ENCODE measurements around the gene CD47. TPM values are rescaled to one million over a fixed set of nuclear protein-coding genes. Genes with fewer than 3 reads are reported as not detected.

Gene CD47
- total RNA-seq, 1 experiment from 2014 or later: 16.3 TPM

DNA sequence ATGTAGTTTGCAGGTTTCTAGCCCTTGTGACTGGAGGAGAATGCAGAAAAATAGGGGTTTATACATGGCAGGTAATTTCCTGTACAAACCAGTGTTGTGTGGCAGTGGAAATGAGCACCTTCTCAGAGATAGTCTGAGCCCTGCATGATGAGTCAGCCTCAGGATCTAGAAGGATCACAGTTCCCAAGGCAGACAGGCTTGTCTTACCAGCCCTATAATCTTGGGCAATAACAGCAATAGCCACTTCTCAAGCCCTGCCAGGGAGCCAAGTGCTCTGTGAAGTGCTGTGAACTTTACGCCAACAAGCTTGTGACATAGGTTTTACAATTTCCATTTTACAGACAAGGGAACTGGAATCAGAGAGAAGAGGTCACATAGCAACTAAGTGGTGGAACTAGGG is 89.4 kb downstream of the CD47 start:
- ChIA-PET POLR2A (no interaction called here), CTCF (no interaction called here)

DNA sequence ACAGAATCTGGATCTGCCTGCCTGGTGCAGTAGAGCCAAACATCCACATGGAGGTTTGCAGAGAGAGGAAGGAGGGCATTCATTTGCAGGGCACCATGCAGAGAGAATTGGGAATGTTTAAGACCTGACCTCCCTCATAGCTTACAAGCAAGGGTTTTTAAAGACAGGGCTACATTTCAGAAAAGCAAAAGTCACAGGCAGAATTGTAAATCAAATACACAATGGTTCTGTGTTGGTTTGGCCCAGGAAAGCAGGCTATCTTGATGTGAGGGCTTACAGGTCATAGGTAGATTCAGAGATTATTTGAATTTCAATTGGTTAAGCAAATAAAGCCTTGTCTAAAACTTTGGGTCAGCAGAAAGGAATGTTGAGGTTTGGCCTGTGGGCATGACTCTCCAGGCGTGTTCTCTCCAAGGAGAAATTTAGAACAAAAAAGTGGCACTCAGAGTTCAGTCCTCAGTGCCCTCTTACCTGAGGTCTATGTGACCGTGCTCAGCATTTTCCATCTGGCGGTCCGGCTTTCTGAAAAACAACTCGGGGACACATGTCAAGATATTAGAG is 91.5 kb downstream of the CD47 start:
- CTCF ChIA-PET: no interaction called here
- H3K36me3 Mint-ChIP-seq: peaks cover 4% of the 10 kb centered on the region
- H3K27me3 Mint-ChIP-seq (ENCODE audit: low read depth): no peaks in the 10 kb centered on the region
- H3K27ac Mint-ChIP-seq: peak overlapping the region; percentile 69
- POLR2A ChIA-PET: no interaction called here
- TF ChIP-seq GABPB1 (CRISPR knock-in tag; IDR thresholded peaks at IDR 0.05): no peak
- no peak for TF ChIP-seq ZNF263 (CRISPR knock-in tag; IDR thresholded peaks at IDR 0.05; ENCODE audit: low read depth)
- no peak for TF ChIP-seq SMAD4 (CRISPR knock-in tag; IDR thresholded peaks at IDR 0.05)
- TF ChIP-seq MYBL2 (CRISPR knock-in tag; IDR thresholded peaks at IDR 0.05): no peak
- TF ChIP-seq, protein P1, sequence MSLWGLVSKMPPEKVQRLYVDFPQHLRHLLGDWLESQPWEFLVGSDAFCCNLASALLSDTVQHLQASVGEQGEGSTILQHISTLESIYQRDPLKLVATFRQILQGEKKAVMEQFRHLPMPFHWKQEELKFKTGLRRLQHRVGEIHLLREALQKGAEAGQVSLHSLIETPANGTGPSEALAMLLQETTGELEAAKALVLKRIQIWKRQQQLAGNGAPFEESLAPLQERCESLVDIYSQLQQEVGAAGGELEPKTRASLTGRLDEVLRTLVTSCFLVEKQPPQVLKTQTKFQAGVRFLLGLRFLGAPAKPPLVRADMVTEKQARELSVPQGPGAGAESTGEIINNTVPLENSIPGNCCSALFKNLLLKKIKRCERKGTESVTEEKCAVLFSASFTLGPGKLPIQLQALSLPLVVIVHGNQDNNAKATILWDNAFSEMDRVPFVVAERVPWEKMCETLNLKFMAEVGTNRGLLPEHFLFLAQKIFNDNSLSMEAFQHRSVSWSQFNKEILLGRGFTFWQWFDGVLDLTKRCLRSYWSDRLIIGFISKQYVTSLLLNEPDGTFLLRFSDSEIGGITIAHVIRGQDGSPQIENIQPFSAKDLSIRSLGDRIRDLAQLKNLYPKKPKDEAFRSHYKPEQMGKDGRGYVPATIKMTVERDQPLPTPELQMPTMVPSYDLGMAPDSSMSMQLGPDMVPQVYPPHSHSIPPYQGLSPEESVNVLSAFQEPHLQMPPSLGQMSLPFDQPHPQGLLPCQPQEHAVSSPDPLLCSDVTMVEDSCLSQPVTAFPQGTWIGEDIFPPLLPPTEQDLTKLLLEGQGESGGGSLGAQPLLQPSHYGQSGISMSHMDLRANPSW (CRISPR knock-in tag; conservative IDR thresholded peaks at IDR 0.05; ENCODE audit: low read depth): no peak
- TF ChIP-seq, protein P2, sequence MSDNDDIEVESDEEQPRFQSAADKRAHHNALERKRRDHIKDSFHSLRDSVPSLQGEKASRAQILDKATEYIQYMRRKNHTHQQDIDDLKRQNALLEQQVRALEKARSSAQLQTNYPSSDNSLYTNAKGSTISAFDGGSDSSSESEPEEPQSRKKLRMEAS (CRISPR knock-in tag; IDR thresholded peaks at IDR 0.05): no peak
- no peak for TF ChIP-seq ZNF232 (CRISPR knock-in tag; IDR thresholded peaks at IDR 0.05)
- TF ChIP-seq, protein P3, sequence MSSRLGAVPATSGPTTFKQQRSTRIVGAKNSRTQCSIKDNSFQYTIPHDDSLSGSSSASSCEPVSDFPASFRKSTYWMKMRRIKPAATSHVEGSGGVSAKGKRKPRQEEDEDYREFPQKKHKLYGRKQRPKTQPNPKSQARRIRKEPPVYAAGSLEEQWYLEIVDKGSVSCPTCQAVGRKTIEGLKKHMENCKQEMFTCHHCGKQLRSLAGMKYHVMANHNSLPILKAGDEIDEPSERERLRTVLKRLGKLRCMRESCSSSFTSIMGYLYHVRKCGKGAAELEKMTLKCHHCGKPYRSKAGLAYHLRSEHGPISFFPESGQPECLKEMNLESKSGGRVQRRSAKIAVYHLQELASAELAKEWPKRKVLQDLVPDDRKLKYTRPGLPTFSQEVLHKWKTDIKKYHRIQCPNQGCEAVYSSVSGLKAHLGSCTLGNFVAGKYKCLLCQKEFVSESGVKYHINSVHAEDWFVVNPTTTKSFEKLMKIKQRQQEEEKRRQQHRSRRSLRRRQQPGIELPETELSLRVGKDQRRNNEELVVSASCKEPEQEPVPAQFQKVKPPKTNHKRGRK (CRISPR knock-in tag; IDR thresholded peaks at IDR 0.05; ENCODE audit: borderline replicate concordance): no peak
- peaks cover 23% of the 10 kb centered on the region for H3K4me1 Mint-ChIP-seq
- ATAC-seq: peak; percentile 90
- peaks cover 5% of the 10 kb centered on the region for H3K9me3 Mint-ChIP-seq
- no peak overlapping the region for H3K4me3 Mint-ChIP-seq
- no peak for DNase-seq (ENCODE audit: low spot score)

More for the DNA sequence above, 89.4 kb downstream of the CD47 start:
- Mint-ChIP-seq H3K4me3 (no peak overlapping the region), H3K9me3 (peaks cover 5% of the 10 kb centered on the region), H3K27me3 (ENCODE audit: low read depth) (no peaks in the 10 kb centered on the region), H3K36me3 (peaks cover 4% of the 10 kb centered on the region), H3K27ac (no peak overlapping the region), H3K4me1 (peaks cover 23% of the 10 kb centered on the region)
- ATAC-seq (no peak), DNase-seq (ENCODE audit: low spot score) (no peak)
- TF ChIP-seq, protein P4, sequence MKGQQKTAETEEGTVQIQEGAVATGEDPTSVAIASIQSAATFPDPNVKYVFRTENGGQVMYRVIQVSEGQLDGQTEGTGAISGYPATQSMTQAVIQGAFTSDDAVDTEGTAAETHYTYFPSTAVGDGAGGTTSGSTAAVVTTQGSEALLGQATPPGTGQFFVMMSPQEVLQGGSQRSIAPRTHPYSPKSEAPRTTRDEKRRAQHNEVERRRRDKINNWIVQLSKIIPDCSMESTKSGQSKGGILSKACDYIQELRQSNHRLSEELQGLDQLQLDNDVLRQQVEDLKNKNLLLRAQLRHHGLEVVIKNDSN (CRISPR knock-in tag; IDR thresholded peaks at IDR 0.05): no peak
- TF ChIP-seq, protein P5, sequence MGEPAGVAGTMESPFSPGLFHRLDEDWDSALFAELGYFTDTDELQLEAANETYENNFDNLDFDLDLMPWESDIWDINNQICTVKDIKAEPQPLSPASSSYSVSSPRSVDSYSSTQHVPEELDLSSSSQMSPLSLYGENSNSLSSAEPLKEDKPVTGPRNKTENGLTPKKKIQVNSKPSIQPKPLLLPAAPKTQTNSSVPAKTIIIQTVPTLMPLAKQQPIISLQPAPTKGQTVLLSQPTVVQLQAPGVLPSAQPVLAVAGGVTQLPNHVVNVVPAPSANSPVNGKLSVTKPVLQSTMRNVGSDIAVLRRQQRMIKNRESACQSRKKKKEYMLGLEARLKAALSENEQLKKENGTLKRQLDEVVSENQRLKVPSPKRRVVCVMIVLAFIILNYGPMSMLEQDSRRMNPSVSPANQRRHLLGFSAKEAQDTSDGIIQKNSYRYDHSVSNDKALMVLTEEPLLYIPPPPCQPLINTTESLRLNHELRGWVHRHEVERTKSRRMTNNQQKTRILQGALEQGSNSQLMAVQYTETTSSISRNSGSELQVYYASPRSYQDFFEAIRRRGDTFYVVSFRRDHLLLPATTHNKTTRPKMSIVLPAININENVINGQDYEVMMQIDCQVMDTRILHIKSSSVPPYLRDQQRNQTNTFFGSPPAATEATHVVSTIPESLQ (CRISPR knock-in tag; IDR thresholded peaks at IDR 0.05): no peak
- TF ChIP-seq JAZF1 (CRISPR knock-in tag; IDR thresholded peaks at IDR 0.05): no peak
- TF ChIP-seq KAT7 (CRISPR knock-in tag; IDR thresholded peaks at IDR 0.05; ENCODE audit: borderline replicate concordance): no peak
- TF ChIP-seq, protein P6, sequence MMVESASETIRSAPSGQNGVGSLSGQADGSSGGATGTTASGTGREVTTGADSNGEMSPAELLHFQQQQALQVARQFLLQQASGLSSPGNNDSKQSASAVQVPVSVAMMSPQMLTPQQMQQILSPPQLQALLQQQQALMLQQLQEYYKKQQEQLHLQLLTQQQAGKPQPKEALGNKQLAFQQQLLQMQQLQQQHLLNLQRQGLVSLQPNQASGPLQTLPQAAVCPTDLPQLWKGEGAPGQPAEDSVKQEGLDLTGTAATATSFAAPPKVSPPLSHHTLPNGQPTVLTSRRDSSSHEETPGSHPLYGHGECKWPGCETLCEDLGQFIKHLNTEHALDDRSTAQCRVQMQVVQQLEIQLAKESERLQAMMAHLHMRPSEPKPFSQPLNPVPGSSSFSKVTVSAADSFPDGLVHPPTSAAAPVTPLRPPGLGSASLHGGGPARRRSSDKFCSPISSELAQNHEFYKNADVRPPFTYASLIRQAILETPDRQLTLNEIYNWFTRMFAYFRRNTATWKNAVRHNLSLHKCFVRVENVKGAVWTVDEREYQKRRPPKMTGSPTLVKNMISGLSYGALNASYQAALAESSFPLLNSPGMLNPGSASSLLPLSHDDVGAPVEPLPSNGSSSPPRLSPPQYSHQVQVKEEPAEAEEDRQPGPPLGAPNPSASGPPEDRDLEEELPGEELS (CRISPR knock-in tag; IDR thresholded peaks at IDR 0.05): no peak
- TF ChIP-seq, protein P7, sequence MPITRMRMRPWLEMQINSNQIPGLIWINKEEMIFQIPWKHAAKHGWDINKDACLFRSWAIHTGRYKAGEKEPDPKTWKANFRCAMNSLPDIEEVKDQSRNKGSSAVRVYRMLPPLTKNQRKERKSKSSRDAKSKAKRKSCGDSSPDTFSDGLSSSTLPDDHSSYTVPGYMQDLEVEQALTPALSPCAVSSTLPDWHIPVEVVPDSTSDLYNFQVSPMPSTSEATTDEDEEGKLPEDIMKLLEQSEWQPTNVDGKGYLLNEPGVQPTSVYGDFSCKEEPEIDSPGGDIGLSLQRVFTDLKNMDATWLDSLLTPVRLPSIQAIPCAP (CRISPR knock-in tag; IDR thresholded peaks at IDR 0.05): no peak
- no peak for TF ChIP-seq FOXP1 (CRISPR knock-in tag; IDR thresholded peaks at IDR 0.05; ENCODE audit: borderline replicate concordance)
- TF ChIP-seq, protein P8, sequence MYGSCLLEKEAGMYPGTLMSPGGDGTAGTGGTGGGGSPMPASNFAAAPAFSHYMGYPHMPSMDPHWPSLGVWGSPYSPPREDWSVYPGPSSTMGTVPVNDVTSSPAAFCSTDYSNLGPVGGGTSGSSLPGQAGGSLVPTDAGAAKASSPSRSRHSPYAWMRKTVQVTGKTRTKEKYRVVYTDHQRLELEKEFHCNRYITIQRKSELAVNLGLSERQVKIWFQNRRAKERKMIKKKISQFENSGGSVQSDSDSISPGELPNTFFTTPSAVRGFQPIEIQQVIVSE (CRISPR knock-in tag; IDR thresholded peaks at IDR 0.05; ENCODE audit: borderline replicate concordance): no peak
- TF ChIP-seq, protein P9, sequence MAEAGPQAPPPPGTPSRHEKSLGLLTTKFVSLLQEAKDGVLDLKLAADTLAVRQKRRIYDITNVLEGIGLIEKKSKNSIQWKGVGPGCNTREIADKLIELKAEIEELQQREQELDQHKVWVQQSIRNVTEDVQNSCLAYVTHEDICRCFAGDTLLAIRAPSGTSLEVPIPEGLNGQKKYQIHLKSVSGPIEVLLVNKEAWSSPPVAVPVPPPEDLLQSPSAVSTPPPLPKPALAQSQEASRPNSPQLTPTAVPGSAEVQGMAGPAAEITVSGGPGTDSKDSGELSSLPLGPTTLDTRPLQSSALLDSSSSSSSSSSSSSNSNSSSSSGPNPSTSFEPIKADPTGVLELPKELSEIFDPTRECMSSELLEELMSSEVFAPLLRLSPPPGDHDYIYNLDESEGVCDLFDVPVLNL (CRISPR knock-in tag; IDR thresholded peaks at IDR 0.05; ENCODE audit: borderline replicate concordance, low read depth): no peak
- TF ChIP-seq GABPB1 (CRISPR knock-in tag; IDR thresholded peaks at IDR 0.05): no peak
